ENCODE results near the gene WDR70. TPM values are rescaled to one million over a fixed set of nuclear protein-coding genes. Genes with fewer than 3 reads are reported as not detected.

Gene WDR70
- total and polyA plus RNA-seq, 2 of the 8 experiments (the other 6 are each of a cell fraction or from before 2014, with no cell fraction given): 10.6 to 37.4 TPM

DNA sequence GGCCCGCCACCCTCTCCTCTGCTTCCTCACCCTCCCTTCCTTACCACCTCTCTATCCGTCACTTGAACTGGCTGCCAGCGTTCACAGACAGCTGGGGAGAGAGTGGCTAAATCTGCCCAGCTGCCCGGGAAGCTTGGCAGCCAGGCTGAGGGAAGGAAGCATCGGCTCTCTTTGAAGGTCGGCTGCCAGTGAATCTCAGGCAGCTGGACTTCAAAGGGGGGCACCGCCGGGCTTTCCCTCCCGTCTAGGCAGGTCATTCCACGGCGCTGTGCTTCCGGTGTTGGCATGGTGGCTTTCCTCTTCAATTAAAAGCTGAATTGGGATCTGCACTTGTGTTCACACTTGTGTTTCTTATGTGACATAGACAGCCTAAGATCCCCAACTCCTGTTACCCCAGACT lies 286.8 kb downstream of the WDR70 start:
- CTCF ChIA-PET (ENCODE audit: partially characterized antibody): interaction anchor here (1.7 kb wide), 1 partner anchor 9 kb away, joined by 3 read pairs; no protein-coding TSS in a partner anchor
- no peak overlapping the region for H4K8ac ChIP-seq (ENCODE audit: extremely low read depth, insufficient read depth, low read length)
- H3K18ac ChIP-seq (ENCODE audit: extremely low read depth, low read length): no peak overlapping the region
- no peak overlapping the region for H2BK120ac ChIP-seq (replicated peaks; ENCODE audit: low read depth, low read length)
- H3K56ac ChIP-seq (replicated peaks; ENCODE audit: insufficient read length, low read depth, low read length): no peak overlapping the region
- FAIRE-seq (no peak), DNase-seq (ENCODE audit: low read depth in 1 of 2, low spot score in 2 of 2) (no peak)
- H3K27ac ChIP-seq (ENCODE audit: low read depth, low read length): no peak overlapping the region
- H3K4me1 ChIP-seq (replicated peaks in 1 of 4; ENCODE audit: control insufficient read depth in 3 of 4, insufficient read depth in 4 of 4, low read length in 3 of 4): peaks cover 0 to 10% (median 0%) of the 10 kb centered on the region in 4 experiments; a peak in 1 of 7 replicates
- no peak overlapping the region for H3K4ac ChIP-seq (replicated peaks; ENCODE audit: insufficient read length, low read depth, low read length)
- no peak overlapping the region for H2BK20ac ChIP-seq (ENCODE audit: low read length)
- H3K4me2 ChIP-seq (ENCODE audit: insufficient read depth in 1 of 2, low read depth in 2 of 2, low read length in 2 of 2): no peak overlapping the region
- H3K79me2 ChIP-seq (ENCODE audit: control insufficient read depth in 1 of 2, insufficient read depth in 2 of 2, low read length in 2 of 2): no peaks in the 10 kb centered on the region
- no peak overlapping the region for H2BK12ac ChIP-seq (ENCODE audit: low read depth, low read length)
- H4K91ac ChIP-seq (replicated peaks; ENCODE audit: insufficient read length, low read length): no peak overlapping the region
- H2AK5ac ChIP-seq (ENCODE audit: low read depth, low read length): no peak overlapping the region
- no peaks in the 10 kb centered on the region for H3K36me3 ChIP-seq (ENCODE audit: control insufficient read depth in 2 of 4, insufficient read depth in 4 of 4, low read length in 3 of 4)
- H3K14ac ChIP-seq (ENCODE audit: insufficient read length): no peak overlapping the region
- H3K9me3 ChIP-seq (ENCODE audit: insufficient read depth in 2 of 2, low read depth in 1 of 2, low read length in 1 of 2): no peaks in the 10 kb centered on the region
- no peaks in the 10 kb centered on the region; a peak in 1 of 7 replicates for H3K27me3 ChIP-seq (replicated peaks in 1 of 4; ENCODE audit: control insufficient read depth in 3 of 4, extremely low read depth in 1 of 4, insufficient read depth in 3 of 4, low read length in 3 of 4)
- H3K4me3 ChIP-seq (ENCODE audit: extremely low read depth in 1 of 4, insufficient read depth in 2 of 4, low read depth in 3 of 4, low read length in 4 of 4): no peak overlapping the region
- H4K5ac ChIP-seq (ENCODE audit: insufficient read length, low read depth, low read length): no peak overlapping the region
- no peak overlapping the region for H3K23ac ChIP-seq (ENCODE audit: insufficient read length)
- no peaks in the 10 kb centered on the region for H3K23me2 ChIP-seq (ENCODE audit: low read depth, low read length)
- TF ChIP-seq TAF1 (IDR thresholded peaks at IDR 0.05; ENCODE audit: low read depth, low read length): no peak
- TF ChIP-seq SP2 (IDR thresholded peaks at IDR 0.05; ENCODE audit: low read length): no peak
- H4K20me1 ChIP-seq (replicated peaks in 1 of 2; ENCODE audit: control insufficient read depth in 1 of 2, insufficient read depth in 2 of 2, low read length in 2 of 2): no peaks in the 10 kb centered on the region
- H3K9ac ChIP-seq (replicated peaks in 1 of 4; ENCODE audit: extremely low read depth in 1 of 4, low read depth in 3 of 4, low read length in 3 of 4): no peak overlapping the region
- POLR2A ChIA-PET (ENCODE audit: partially characterized antibody): no interaction called here
- H2BK5ac ChIP-seq (ENCODE audit: low read depth, low read length): no peak overlapping the region
- H3K79me1 ChIP-seq (ENCODE audit: low read depth, low read length): no peaks in the 10 kb centered on the region
- H2AFZ ChIP-seq (ENCODE audit: low read length): no peak overlapping the region
- no peak overlapping the region for H2BK15ac ChIP-seq (ENCODE audit: low read length)
- WGBS, 2 experiments (ENCODE audit: extremely low coverage in 1 of 2, insufficient coverage in 1 of 2, insufficient read length in 1 of 2, insufficient replicate concordance in 2 of 2, low coverage in 1 of 2, low lambda C conversion rate in 2 of 2, missing lambda C conversion rate in 1 of 2): 79% methylated on average over 10 of the region's 12 CpGs; no CpG with 5 or more reads in 1 of the 2 experiments
